Natural killer cell (primary cell): ENCODE data around the gene NSF. TPM values are rescaled to one million over a fixed set of nuclear protein-coding genes. Genes with fewer than 3 reads are reported as not detected.

Experiments
- ATAC-seq, 3 donors: fragments of 150-1000 bp in 2 of 3; fragments of 200-7000 bp in 1 of 3; cut with Tn5 transposase; 1 replicate in 1 of 3; 2 replicates in 2 of 3; pipeline ENCODE4 v1.10.0; 2021; ENCODE audit warnings: mild to moderate bottlenecking in 2 of 3, moderate library complexity in 2 of 3
- DNase-seq, 2 donors: peaks; one replicate each; pipeline versions ENCODE4 v3.0.0 to v3.0.0-alpha.2; 2013 to 2021; ENCODE audit warnings: mixed read lengths in 1 of 2
- H3K27ac ChIP-seq: one replicate; pipeline ENCODE4 v1.5.1; 2013; ENCODE audit warnings: mild to moderate bottlenecking, low read length
- H3K27me3 ChIP-seq: one replicate; pipeline ENCODE4 v1.6.1; 2013; ENCODE audit warnings: low read length; ENCODE audit not compliant: control insufficient read depth, insufficient read depth
- H3K36me3 ChIP-seq: one replicate; pipeline ENCODE4 v1.6.1; 2013; ENCODE audit warnings: low read length; ENCODE audit not compliant: control insufficient read depth, insufficient read depth
- H3K4me1 ChIP-seq: one replicate; pipeline ENCODE4 v1.6.1; 2013; ENCODE audit warnings: low read length; ENCODE audit not compliant: control insufficient read depth, insufficient read depth
- H3K4me3 ChIP-seq: one replicate; pipeline ENCODE4 v1.5.1; 2013; ENCODE audit warnings: low read length
- H3K9me3 ChIP-seq: one replicate; pipeline ENCODE4 v1.6.1; 2013; ENCODE audit warnings: low read length; ENCODE audit not compliant: control insufficient read depth, insufficient read depth
- H3K27ac Mint-ChIP-seq, 2 donors: one replicate each; pipeline ENCODE4 v1.8.0; 2022; ENCODE audit warnings: mild to moderate bottlenecking in 2 of 2, mixed read lengths in 2 of 2, moderate library complexity in 1 of 2
- H3K27me3 Mint-ChIP-seq, 2 donors: one replicate each; pipeline ENCODE4 v1.8.0; 2022; ENCODE audit warnings: low read depth in 2 of 2, mixed read lengths in 2 of 2
- H3K36me3 Mint-ChIP-seq: one replicate; pipeline ENCODE4 v1.8.0; 2022; ENCODE audit warnings: mixed read lengths
- H3K4me1 Mint-ChIP-seq, 2 donors: one replicate each; pipeline ENCODE4 v1.8.0; 2022; ENCODE audit warnings: mixed read lengths in 2 of 2
- H3K4me3 Mint-ChIP-seq: one replicate; pipeline ENCODE4 v1.8.0; 2022; ENCODE audit warnings: mild to moderate bottlenecking, moderate library complexity, mixed read lengths
- H3K9me3 Mint-ChIP-seq, 2 donors: one replicate each; pipeline ENCODE4 v1.8.0; 2022; ENCODE audit warnings: mixed read lengths in 2 of 2
- WGBS: methylation state at CpG from one replicate; pipeline ENCODE4 v1.1.7; 2013; ENCODE audit warnings: missing lambda C conversion rate; ENCODE audit not compliant: insufficient coverage; 5-methylcytosine and 5-hydroxymethylcytosine counted together
- intact Hi-C: fragments of 100-400 bp; cut with micrococcal nuclease; formaldehyde crosslinking; loops from one replicate; pipeline ENCODE4 v1.14.2; 2022
- total RNA-seq, 4 donors: library from RNA; stranded (reverse); fragments of 120-200 nt in 1 of 4; gene quantifications; one replicate each; pipeline versions ENCODE4 v1.2.3 to v1.2.4, GENCODE V29; 2013 to 2022
- TF ChIP-seq, protein P1 (sequence below): fragments of 200-600 bp; IDR thresholded peaks from one replicate; pipeline ENCODE4 v1.8.0; 2022; ENCODE audit warnings: antibody characterized with exemption

Gene NSF
- total RNA-seq, 3 donors from 2014 or later (not counting 1 experiment from before 2014, with no cell fraction given) = 32.2 to 45.1 (median 39.9) TPM

DNA sequence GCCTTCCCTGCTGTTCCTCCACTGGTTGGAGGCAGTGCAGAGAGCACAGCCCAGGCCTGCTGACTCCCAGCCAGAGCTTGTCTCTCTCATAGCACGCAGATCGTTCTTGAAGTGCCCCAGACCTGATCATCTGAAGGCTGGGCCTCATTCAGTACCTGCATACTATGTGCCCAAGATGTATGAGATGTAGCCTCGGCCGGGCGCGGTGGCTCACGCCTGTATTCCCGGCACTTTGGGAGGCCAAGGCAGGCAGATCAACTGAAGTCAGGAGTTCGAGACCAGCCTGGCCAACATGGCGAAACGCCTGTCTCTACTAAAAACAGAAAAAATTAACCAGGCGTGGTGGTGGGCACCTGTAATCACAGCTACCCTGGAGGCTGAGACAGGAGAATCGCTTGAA is 197.0 kb downstream of the NSF start:
- Histone ChIP-seq H3K27me3 (no peaks in the 10 kb centered on the region), H3K4me3 (no peak overlapping the region), H3K27ac (no peak overlapping the region), H3K4me1 (no peaks in the 10 kb centered on the region), H3K9me3 (peaks cover 3% of the 10 kb centered on the region), H3K36me3 (no peaks in the 10 kb centered on the region)
- Mint-ChIP-seq H3K36me3 (no peaks in the 10 kb centered on the region), H3K9me3 (no peaks in the 10 kb centered on the region), H3K27me3 (peaks cover 18 to 20% of the 10 kb centered on the region in 2 donors), H3K4me1 (no peaks in the 10 kb centered on the region), H3K27ac (no peak overlapping the region), H3K4me3 (no peak overlapping the region)
- intact Hi-C loops = no loop called here
- TF ChIP-seq, protein P1, sequence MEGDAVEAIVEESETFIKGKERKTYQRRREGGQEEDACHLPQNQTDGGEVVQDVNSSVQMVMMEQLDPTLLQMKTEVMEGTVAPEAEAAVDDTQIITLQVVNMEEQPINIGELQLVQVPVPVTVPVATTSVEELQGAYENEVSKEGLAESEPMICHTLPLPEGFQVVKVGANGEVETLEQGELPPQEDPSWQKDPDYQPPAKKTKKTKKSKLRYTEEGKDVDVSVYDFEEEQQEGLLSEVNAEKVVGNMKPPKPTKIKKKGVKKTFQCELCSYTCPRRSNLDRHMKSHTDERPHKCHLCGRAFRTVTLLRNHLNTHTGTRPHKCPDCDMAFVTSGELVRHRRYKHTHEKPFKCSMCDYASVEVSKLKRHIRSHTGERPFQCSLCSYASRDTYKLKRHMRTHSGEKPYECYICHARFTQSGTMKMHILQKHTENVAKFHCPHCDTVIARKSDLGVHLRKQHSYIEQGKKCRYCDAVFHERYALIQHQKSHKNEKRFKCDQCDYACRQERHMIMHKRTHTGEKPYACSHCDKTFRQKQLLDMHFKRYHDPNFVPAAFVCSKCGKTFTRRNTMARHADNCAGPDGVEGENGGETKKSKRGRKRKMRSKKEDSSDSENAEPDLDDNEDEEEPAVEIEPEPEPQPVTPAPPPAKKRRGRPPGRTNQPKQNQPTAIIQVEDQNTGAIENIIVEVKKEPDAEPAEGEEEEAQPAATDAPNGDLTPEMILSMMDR = no peak
- 89% methylated on average over 13 of the region's 13 CpGs for WGBS
- no peak for DNase-seq
- ATAC-seq = no peak

DNA sequence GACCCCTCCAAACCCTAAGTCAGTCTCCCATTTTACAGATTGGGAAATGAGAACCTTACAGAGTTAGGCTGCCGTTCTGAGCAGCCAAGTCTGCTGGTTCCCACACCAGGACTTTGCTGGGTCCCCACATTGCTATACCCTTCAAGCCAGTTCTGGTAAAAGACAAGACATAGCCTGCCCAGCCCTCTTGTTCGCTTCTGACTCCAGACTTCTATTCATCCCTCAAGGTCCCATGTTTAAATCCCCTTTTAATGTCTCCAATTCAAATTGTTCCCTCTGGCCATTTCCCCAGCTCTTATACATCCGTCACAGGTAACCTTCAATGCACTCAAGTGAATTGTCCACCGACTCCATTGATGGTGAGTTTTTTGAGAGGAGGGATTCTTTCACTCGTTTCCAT is 197.8 kb downstream of the NSF start:
- WGBS = 89% methylated on average over 3 of the region's 5 CpGs
- no peak for ATAC-seq
- Mint-ChIP-seq H3K27me3 (peaks cover 18 to 20% of the 10 kb centered on the region in 2 donors), H3K9me3 (no peaks in the 10 kb centered on the region), H3K27ac (no peak overlapping the region), H3K36me3 (no peaks in the 10 kb centered on the region), H3K4me1 (no peaks in the 10 kb centered on the region), H3K4me3 (no peak overlapping the region)
- Histone ChIP-seq H3K9me3 (peaks cover 3% of the 10 kb centered on the region), H3K27me3 (no peaks in the 10 kb centered on the region), H3K36me3 (no peaks in the 10 kb centered on the region), H3K27ac (no peak overlapping the region), H3K4me1 (no peaks in the 10 kb centered on the region), H3K4me3 (no peak overlapping the region)
- intact Hi-C loops = no loop called here
- TF ChIP-seq, protein P1 = no peak
- DNase-seq = no peak

DNA sequence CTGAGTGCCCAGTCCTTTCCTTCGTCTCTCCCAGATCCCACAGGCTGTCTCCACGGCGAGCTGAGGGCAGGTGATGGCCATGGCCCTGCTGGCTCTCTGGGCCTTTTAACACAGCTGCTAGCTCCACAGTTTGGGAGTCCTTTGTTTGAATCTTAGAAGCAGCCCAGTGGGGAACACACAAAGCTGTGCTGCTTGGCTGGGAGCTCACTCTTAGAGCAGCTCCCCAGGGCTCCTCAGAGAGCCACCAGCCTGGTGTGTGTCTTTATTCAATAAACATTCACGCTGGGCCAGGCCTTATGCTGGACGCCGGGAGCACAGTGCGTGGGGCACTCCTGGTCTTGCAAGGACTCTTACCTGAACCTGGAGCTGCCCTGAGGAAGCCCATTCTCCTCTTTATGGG is 198.3 kb downstream of the NSF start:
- Histone ChIP-seq H3K36me3 (no peaks in the 10 kb centered on the region), H3K4me3 (no peak overlapping the region), H3K27me3 (no peaks in the 10 kb centered on the region), H3K4me1 (no peaks in the 10 kb centered on the region), H3K9me3 (peaks cover 3% of the 10 kb centered on the region), H3K27ac (no peak overlapping the region)
- intact Hi-C loops = no loop called here
- H3K4me3 Mint-ChIP-seq = no peak overlapping the region
- H3K9me3 Mint-ChIP-seq = no peaks in the 10 kb centered on the region
- H3K36me3 Mint-ChIP-seq = no peaks in the 10 kb centered on the region
- no peaks in the 10 kb centered on the region for H3K4me1 Mint-ChIP-seq
- WGBS = 88% methylated on average over 7 of the region's 7 CpGs
- peaks cover 18 to 21% of the 10 kb centered on the region in 2 donors for H3K27me3 Mint-ChIP-seq
- TF ChIP-seq, protein P1 = no peak
- ATAC-seq (no peak), DNase-seq (no peak)
- H3K27ac Mint-ChIP-seq = no peak overlapping the region

DNA sequence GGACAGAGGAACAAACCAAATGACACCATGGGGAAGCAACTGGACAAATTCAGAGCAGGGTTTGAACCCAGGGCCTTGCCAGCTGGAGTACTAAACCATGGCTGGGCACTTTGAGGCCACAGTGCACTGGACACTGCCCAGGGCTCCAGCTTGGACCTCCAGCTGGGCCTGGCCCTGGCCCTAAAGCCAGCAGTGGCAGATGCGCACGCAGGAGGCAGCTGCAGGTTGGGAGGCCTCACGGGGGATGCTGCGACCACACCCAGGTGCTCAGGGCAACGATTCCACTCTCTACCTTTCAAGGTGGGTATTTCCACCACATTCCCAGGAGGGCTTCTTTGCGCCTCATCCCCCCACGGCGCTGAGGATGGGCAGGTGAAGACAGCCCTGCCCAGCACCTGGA is 199.1 kb downstream of the NSF start:
- intact Hi-C loops = no loop called here
- WGBS = 88% methylated on average over 8 of the region's 8 CpGs

More for the DNA sequence above, 199.1 kb downstream of the NSF start:
- Mint-ChIP-seq H3K27me3 (peaks cover 18 to 20% of the 10 kb centered on the region in 2 donors), H3K36me3 (no peaks in the 10 kb centered on the region), H3K4me3 (no peak overlapping the region), H3K4me1 (no peaks in the 10 kb centered on the region), H3K9me3 (no peaks in the 10 kb centered on the region), H3K27ac (no peak overlapping the region)
- Histone ChIP-seq H3K27me3 (no peaks in the 10 kb centered on the region), H3K9me3 (peaks cover 3% of the 10 kb centered on the region), H3K36me3 (no peaks in the 10 kb centered on the region), H3K4me3 (no peak overlapping the region), H3K27ac (no peak overlapping the region), H3K4me1 (no peaks in the 10 kb centered on the region)
- no peak for ATAC-seq
- TF ChIP-seq, protein P1 = no peak
- DNase-seq = no peak
